HG03108 (cell line): ENCODE measurements around the gene POLR2B.
"Not testable (repeated sequence)": the region's sequence is repeated elsewhere in the genome, so short reads cannot be mapped to it uniquely, and the experiment has no call there.

Experiments used
- ATAC-seq: cut with Tn5 transposase; IDR thresholded peaks from one replicate; pipeline ENCODE4 v1.9.1; 2021; ENCODE audit warnings: moderate library complexity; ENCODE audit not compliant: unreplicated experiment

POLR2B gene

GRCh38 chr4:57051095-57051494 lies 72.4 kb downstream of the POLR2B start:
- no peak for ATAC-seq

DNA sequence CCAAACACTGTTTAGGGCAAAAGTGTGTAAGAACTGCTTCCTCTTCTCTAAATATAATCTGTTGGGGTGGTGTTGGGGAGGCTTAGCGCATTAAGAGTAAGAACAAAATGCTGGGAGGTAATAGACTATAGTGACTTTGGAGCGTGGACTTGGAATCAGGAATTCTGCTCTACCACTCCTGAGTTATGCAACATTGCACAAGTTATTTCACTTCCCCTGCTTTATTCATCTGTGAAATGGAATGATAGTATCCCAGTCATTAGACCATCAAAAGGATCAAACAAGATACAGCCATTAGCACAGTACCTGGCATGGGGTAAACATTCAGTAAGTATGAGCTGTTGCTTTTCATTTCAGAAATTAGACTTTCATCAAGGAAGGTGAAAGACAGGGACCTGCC lies 72.8 kb downstream of the POLR2B start:
- ATAC-seq, result no peak

DNA sequence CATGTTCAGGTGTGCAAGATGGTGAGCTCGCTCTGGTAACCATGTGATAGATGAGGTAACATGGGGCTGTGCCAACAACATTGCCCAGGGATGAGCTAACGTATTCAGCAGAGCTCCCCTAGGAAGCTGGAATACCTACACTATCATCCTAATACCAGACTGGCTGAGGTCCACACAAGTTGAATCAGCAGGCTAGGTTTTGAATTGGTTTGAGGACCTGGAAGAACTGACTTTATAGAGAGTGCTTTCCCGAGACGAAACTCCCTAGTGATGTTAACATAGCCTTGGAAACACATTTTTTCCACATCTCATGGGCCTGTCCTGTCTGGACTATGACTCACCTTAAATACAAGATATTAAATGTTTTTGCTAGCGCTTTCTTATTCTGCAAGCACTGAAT lies 74.8 kb downstream of the POLR2B start:
- no peak for ATAC-seq

DNA sequence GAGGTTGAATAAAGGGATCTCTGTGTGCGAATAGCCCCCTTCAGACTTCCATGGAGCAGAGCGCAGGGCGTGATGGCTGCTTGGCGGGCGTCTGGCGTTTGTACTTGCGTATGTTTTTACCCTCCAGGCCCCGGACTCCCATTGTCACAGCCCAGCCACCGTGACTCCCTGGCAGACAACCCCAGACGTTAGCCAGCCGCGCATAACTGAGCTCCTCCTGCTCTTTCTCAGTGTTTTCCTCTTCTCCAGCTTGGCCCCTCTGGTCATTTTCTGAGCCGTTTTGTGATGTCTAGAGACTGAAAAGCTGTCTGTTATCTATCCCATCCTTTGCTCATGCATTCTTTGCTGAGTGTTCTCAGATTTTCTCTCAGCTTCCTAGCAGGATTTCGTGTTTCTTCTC lies 77.2 kb downstream of the POLR2B start:
- ATAC-seq, result no peak

DNA sequence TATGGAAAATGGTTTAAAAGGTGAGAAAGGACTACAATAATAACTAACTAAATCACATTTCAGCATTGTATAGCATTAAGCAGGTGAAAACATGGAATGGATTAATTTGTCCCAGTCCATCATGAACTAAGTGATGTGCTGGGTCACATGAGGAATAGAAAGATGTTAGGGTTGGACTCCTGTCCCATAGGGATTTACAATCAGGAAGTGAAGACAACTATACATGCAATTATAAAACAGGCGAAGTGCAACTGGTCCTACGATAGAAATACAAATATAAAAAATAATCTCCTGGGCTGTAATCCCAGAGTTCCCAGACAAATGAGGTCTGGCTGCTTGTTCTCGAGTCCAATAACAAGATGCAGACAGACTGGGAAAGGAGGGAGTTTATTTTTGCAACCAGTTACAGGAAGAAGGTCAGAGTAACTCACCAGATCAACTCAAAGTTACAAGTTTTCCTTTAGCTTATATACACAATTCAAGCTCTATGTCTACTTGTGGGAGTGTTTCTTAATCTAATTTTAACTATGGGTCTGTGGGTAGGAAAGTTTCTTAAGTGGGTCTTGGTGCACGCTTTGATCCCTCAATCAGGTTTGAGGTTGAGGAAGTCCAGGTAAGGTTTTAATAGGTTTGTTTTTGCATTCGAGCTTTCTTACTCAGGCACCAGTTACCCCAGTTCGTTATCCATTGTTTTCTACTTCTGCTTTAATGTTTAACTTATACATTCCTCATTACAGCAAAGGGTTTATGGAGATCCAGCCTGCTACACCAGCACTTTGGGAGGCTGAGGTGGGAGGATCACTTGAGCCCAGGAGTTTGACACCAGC lies 81.4 kb downstream of the POLR2B start:
- no peak for ATAC-seq

GRCh38 chr4:57060717-57061067 lies 82.0 kb downstream of the POLR2B start:
- not testable (repeated sequence) for ATAC-seq

DNA sequence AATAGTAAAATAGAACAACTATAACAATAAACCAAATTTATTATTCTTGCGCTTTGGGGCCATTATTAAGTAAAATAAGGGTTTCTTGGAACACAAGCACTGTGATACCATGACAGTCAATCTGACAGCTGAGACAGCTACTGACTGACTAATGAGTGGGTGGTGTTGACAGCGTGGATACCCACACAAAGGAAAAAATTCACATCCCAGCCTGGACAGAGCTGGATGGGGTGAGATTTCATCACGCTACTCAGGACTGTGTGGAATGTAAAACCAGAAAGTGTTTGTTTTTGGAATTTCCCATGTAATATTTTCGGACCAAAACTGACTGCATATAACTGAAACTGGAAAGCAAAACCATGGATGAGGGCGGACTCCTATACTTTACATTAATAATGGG lies 82.7 kb downstream of the POLR2B start:
- no peak for ATAC-seq

DNA sequence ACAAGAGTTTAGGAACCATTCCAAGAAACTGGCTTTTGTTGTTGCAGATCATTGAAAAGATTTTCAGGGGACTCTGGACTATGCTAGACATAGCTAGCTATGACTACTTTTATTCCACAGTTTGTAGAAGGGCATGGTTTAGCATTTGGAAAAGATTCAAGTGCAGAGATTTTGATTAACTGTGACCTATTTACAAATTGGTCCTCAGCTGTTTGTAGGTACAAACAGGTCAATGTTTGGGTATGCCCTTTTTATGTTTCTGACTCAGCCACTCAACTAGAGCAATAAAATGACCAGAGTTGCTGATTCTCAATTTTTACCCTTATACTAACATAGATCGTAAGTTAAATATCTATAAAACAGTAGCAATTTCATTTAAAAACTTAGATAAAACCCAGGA lies 84.8 kb downstream of the POLR2B start:
- no peak for ATAC-seq

DNA sequence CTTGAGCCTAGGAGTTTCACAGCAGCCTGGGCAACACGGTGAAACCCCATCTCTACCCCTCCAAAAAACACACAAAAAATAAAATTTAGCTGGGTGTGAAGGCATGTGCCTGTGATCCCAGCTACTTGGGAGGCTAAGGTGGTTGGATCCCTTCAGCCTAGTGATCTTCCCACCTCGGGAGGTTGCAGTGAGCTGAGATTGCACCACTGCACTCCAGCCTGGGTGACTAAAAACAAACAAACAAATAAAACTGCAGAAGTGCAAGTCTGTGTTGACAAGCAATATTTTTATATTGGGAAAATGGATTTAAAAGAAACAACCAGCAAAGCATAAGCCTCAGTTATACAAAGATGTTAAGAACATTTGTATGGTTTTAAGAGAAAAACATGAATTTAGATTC lies 85.4 kb downstream of the POLR2B start:
- ATAC-seq, result no peak

DNA sequence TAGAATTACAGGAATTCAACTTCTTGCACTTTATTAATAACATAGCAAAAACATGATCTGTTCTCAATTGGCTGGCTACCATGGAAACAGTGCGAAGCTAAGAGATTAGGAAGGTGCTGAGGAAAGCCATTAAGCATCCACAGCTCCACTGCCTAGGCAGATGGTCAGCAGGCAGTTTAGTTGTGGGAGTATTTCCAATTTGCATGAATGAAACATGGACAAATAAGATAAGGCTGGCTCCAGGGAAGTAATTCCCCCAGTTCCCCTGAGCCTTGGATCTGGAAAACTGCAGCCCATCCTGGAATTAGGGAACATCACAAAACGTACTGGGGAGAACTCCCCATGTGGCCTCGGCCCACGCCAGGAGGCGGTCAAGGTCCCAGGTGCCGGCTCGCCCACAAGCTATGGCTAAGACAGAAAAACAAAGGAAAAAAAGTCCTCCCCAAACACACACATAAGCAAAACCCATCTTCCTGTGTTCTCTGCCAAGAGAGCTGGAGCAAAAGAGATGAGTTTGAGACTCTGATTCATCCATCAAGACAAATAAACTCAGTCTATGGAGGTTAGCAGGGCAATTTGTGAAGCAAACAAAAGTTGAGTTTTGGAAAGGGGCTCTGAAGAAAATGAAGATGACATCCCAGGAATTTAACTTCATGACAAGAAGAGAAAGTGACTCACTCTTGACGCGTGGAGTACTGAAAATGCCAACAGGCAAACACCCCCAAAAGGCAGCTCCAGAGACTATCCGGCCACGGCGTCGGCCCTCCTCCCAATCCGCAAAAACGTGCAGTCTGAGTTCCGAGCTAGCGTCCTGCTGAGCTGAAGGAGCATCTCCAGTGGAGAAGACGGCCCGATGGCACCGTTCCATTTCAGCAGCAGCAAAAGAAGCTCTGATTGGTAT lies 86.4 kb downstream of the POLR2B start:
- no peak for ATAC-seq

GRCh38 chr4:57065730-57066482 lies 87.2 kb downstream of the POLR2B start:
- ATAC-seq, result no peak

DNA sequence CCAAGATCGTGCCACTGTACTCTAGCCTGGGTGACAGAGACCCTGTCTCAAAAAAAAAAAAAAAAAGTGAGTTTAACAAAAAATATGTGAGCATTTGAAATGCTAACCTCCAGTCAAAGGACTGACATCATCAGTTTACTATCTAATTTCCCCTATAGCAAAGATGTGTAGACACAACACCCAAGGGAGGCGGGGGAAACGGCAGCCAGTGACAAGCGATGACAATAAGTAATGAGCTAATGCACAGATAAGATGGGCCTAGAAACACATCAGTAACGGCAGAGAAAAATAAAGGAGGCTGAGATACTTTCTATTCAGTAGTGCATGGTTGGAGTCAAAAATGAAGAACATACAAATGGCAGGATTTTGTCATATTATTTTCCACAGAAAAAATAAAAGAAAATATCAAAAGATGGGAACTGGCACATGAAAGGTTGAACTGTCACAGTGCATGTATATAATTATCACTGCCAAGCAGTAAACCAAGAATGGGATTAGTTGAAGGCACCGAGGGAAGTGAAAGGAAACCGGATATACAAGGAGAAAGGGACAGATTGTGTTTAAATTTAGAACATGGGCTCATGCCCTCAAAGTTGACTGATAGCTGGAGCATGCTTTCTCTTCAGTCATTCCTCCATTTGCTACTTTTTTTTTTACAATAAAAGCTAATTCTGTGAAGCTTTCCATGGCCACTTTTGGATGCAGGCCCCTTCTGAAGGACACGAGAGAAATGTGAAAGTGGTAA lies 89.7 kb downstream of the POLR2B start:
- no peak for ATAC-seq

DNA sequence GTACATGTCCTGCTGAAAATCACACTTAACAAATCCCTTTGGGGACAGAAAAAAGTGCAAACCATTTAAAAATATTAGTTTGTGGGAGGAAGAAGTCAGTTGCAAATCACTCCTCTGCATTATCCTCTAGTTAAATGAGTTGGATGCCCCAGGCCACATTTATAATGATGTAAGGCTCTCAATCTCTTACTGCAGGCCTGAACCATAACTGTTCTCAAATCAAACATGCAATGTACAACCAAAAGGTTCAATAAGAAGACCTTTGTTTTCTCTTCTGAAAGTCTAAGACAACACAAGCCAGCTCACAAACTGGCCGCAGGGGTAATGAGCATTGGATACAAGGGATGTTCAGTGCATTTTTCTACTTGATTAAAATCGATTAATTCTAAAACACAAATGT lies 91.8 kb downstream of the POLR2B start:
- no peak for ATAC-seq

- no peak for ATAC-seq
Measured at GRCh38 chr4:57071326-57071725, 92.6 kb downstream of the POLR2B start.

DNA sequence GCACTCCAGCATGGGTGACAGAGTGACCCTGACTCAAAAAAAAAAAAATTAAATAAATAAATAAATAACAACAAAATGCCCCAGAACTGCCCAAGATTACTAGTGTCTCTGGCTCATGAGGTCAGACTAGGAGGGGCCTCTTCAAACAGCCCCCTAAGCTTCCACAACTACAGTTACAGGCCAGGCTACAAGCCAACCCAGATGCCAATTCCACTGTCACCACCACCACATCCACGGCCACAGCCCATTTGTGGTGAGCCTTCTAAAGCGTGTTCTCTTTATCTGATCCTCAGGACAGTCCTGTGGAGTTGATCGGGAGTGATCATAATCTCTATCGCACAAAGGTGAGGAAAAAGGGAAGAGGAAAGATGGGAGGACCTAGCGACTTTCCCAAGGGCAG lies 94.9 kb downstream of the POLR2B start:
- no peak for ATAC-seq

DNA sequence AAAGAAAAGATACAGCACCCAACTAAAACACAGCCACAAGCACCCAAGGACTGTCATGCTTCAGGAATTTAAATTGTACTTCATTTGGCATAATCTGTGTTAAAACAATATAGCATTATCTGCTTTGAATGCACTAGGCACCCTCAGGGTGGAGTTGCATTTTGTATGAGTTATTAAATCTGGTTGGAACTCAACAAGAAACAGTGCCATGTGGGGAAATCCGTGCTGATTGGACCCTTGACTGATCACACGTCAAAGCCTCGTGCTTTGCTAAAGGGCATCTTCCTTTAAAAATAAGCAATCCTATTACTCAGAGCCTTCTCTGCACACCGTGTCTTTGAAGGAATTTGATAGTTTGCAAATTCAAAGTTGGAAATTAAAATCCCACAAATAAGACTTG lies 96.0 kb downstream of the POLR2B start:
- no peak for ATAC-seq

- no peak for ATAC-seq
Measured at GRCh38 chr4:57075367-57075766, 96.7 kb downstream of the POLR2B start.

DNA sequence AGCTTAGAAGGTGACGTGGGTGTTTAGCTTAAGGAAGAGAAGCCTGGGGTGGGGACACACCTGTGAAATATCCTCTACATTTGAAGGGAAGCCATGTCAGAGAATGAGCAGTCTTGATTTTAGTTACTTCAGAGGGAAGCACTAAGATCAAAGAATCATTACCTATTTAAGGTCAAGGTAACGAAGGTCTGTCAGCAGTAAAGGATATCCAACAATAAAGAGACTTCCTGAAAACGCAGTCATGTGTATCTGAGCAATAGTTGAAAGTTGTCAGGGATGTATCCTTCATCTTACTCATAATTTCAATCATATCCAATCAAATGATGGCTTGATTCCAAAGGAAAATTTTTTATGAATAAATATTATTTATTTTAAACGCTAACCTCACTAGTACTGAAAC lies 98.0 kb downstream of the POLR2B start:
- no peak for ATAC-seq

DNA sequence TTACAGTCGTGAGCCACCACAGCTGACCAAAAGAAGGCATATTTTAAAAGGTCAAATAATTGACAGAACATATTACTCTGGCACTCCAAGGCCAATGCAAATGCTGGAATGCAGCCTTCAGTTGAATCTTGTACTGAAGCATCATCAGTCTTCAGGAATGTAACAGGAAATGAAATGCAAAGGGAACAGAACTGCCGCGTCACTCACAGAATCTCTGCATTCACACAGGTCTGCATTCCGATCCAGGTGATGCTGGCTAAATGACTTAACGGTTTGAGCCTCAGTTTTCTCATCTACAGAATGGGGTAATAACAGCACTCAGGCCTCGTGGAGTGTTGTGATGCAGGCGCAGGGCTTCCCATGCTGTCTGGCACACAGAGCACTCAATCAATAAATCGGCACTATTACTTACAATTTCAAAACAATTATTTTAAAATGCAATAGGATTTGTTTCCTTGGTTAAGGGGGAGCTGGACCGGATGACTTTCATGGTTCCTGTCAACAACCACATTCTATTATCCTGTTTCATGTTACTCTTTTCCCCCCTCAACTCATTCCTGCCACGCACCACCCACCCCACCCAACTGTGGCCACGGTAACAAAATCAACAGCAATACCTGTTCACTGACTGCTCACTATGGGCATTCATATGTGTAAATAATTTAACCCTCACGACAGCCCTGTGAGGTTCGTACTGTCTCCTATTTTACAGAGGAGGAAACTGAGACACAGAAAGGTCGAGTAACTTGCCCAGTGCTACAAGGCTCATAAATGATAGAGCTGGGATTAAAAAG lies 99.1 kb downstream of the POLR2B start:
- no peak for ATAC-seq
